ENCODE measurements around the gene CD52.

GRCh38 chr1:26349188-26349876 lies 31.6 kb downstream of the CD52 start:
- no peak for TF ChIP-seq CTCF (IDR thresholded peaks at IDR 0.05)
- TF ChIP-seq POLR2AphosphoS5 (IDR thresholded peaks at IDR 0.05) = no peak

Measured in upper lobe of left lung (tissue), 4 donors.